Neuronal stem cell (in vitro differentiated cells): ENCODE results near the gene S100PBP.

Experiments
- DNase-seq: peaks from one replicate; pipeline ENCODE4 v3.0.0-alpha.2; 2013; ENCODE audit warnings: low spot score
- H2AFZ ChIP-seq: one replicate; pipeline ENCODE4 v1.6.1; 2013; ENCODE audit warnings: mild to moderate bottlenecking, low read length, inconsistent platforms
- H2AK5ac ChIP-seq: 2 replicates; pipeline ENCODE4 v1.6.1; 2013; ENCODE audit warnings: low read depth, mild to moderate bottlenecking, inconsistent platforms, low read length, moderate library complexity, mixed read lengths
- H2BK120ac ChIP-seq: 2 replicates; pipeline ENCODE4 v1.6.1; 2013; ENCODE audit warnings: low read depth, mild to moderate bottlenecking, inconsistent platforms, low read length, moderate library complexity, mixed read lengths
- H2BK12ac ChIP-seq: one replicate; pipeline ENCODE4 v1.6.1; 2013; ENCODE audit warnings: low read length, inconsistent platforms
- H2BK15ac ChIP-seq: 2 replicates; pipeline ENCODE4 v1.6.1; 2013; ENCODE audit warnings: mild to moderate bottlenecking, low read length, inconsistent platforms, mixed read lengths
- H2BK5ac ChIP-seq: one replicate; pipeline ENCODE4 v1.6.1; 2013; ENCODE audit warnings: inconsistent platforms, mild to moderate bottlenecking, low read length, moderate library complexity
- H3K14ac ChIP-seq: one replicate; pipeline ENCODE4 v1.6.1; 2013; ENCODE audit warnings: low read length, inconsistent platforms
- H3K18ac ChIP-seq: 2 replicates; pipeline ENCODE4 v1.6.1; 2013; ENCODE audit warnings: low read length, inconsistent platforms
- H3K23ac ChIP-seq: 2 replicates; pipeline ENCODE4 v1.6.1; 2013; ENCODE audit warnings: low read depth, mild to moderate bottlenecking, mixed read lengths, low read length, inconsistent platforms; ENCODE audit not compliant: poor library complexity
- H3K27ac ChIP-seq: replicated peaks from 3 replicates; pipeline ENCODE4 v1.5.1; 2013; ENCODE audit warnings: low read length, inconsistent platforms
- H3K27me3 ChIP-seq, 3 experiments: 2 replicates each; pipeline ENCODE4 v1.6.1; 2013; ENCODE audit warnings: low read length in 3 of 3, mild to moderate bottlenecking in 2 of 3, inconsistent platforms in 1 of 3, low read depth in 1 of 3, mixed read lengths in 1 of 3, moderate library complexity in 1 of 3; ENCODE audit not compliant: control insufficient read depth in 3 of 3, insufficient read depth in 3 of 3
- H3K36me3 ChIP-seq, 2 donors: replicated peaks in 1 of 2; 2 replicates each; pipeline ENCODE4 v1.6.1; 2013; ENCODE audit warnings: low read length in 2 of 2; ENCODE audit not compliant: control insufficient read depth in 2 of 2, insufficient read depth in 2 of 2
- H3K4ac ChIP-seq: 2 replicates; pipeline ENCODE4 v1.6.1; 2013; ENCODE audit warnings: inconsistent platforms, mild to moderate bottlenecking, low read length, moderate library complexity
- H3K4me1 ChIP-seq, 2 donors: 1 replicate in 1 of 2; 2 replicates in 1 of 2; pipeline ENCODE4 v1.6.1; 2013; ENCODE audit warnings: low read length in 2 of 2, low read depth in 1 of 2; ENCODE audit not compliant: control insufficient read depth in 2 of 2, insufficient read depth in 1 of 2
- H3K4me2 ChIP-seq: one replicate; pipeline ENCODE4 v1.6.1; 2013; ENCODE audit warnings: mild to moderate bottlenecking, low read length, inconsistent platforms; ENCODE audit not compliant: insufficient read depth, poor library complexity, severe bottlenecking
- H3K4me3 ChIP-seq, 2 donors: 2 replicates each; pipeline ENCODE4 v1.5.1; 2013; ENCODE audit warnings: low read length in 2 of 2, mild to moderate bottlenecking in 2 of 2, inconsistent platforms in 1 of 2, moderate library complexity in 1 of 2
- H3K79me1 ChIP-seq: one replicate; pipeline ENCODE4 v1.6.1; 2013; ENCODE audit warnings: low read depth, mild to moderate bottlenecking, inconsistent platforms, low read length, moderate library complexity
- H3K9ac ChIP-seq: one replicate; pipeline ENCODE4 v1.6.1; 2013; ENCODE audit warnings: mild to moderate bottlenecking, low read depth, low read length, inconsistent platforms; ENCODE audit not compliant: poor library complexity
- H3K9me3 ChIP-seq, 2 donors: replicated peaks in 1 of 2; 2 replicates each; pipeline versions ENCODE3 to v1.6.1; 2013; ENCODE audit warnings: low read length in 2 of 2, mild to moderate bottlenecking in 2 of 2, inconsistent platforms in 1 of 2, low read depth in 1 of 2, mixed read lengths in 1 of 2, moderate library complexity in 1 of 2; ENCODE audit not compliant: control insufficient read depth in 2 of 2, insufficient read depth in 1 of 2
- H4K8ac ChIP-seq: one replicate; pipeline ENCODE4 v1.6.1; 2013; ENCODE audit warnings: low read depth, mild to moderate bottlenecking, inconsistent platforms, low read length, moderate library complexity
- H4K91ac ChIP-seq: one replicate; pipeline ENCODE4 v1.6.1; 2013; ENCODE audit warnings: low read length, low read depth, mild to moderate bottlenecking, inconsistent platforms; ENCODE audit not compliant: poor library complexity
- WGBS, 2 donors: extraction: QIAGEN DNeasy Blood & Tissue Kit; methylation state at CpG; one replicate each; pipeline ENCODE4 v1.1.7; 2013; ENCODE audit warnings: missing lambda C conversion rate in 2 of 2, mixed read lengths in 1 of 2; ENCODE audit not compliant: insufficient read length in 2 of 2, insufficient replicate concordance in 1 of 2; ENCODE audit errors: extremely low coverage in 2 of 2; 5-methylcytosine and 5-hydroxymethylcytosine counted together

Gene S100PBP

GRCh38 chr1:32894019-32894600 lies 76.7 kb downstream of the S100PBP start:
- Histone ChIP-seq H2AK5ac (peak overlapping the region; percentile 58), H2BK15ac (peak overlapping the region; percentile 88), H3K27me3 (peaks cover 0 to 64% (median 8%) of the 10 kb centered on the region in 3 experiments), H4K8ac (no peak overlapping the region), H3K18ac (peak overlapping the region; percentile 97), H3K14ac (no peak overlapping the region), H3K9me3 (peaks cover 0 to 3% of the 10 kb centered on the region in 2 donors), H3K4me2 (peak overlapping the region; percentile 86), H2BK120ac (peak overlapping the region; percentile 90), H2AFZ (peak overlapping the region; percentile 96), H3K4me3 (peak overlapping the region; percentile 53 to 81), H3K79me1 (peaks cover 8% of the 10 kb centered on the region), H3K36me3 (no peaks in the 10 kb centered on the region), H2BK12ac (no peak overlapping the region), H2BK5ac (peak overlapping the region; percentile 54), H3K27ac (peak overlapping the region; percentile 82), H4K91ac (no peak overlapping the region), H3K9ac (no peak overlapping the region), H3K4me1 (peaks cover 11 to 12% of the 10 kb centered on the region in 2 donors), H3K4ac (no peak overlapping the region), H3K23ac (no peak overlapping the region)
- WGBS, 2 donors: no CpG with 5 or more reads among the region's 8 CpGs
- DNase-seq: no peak

- peak overlapping the region; percentile 33 for H3K18ac ChIP-seq
- no peak overlapping the region for H3K14ac ChIP-seq
- no peak overlapping the region for H2BK120ac ChIP-seq
- no CpG with 5 or more reads among the region's 6 CpGs for WGBS, 2 donors
- peaks cover 0 to 69% (median 11%) of the 10 kb centered on the region in 3 experiments for H3K27me3 ChIP-seq
- H2BK15ac ChIP-seq: peak overlapping the region; percentile 89
- peaks cover 8% of the 10 kb centered on the region for H3K79me1 ChIP-seq
- H2AK5ac ChIP-seq: peak overlapping the region; percentile 58
- H3K4ac ChIP-seq: no peak overlapping the region
- H3K36me3 ChIP-seq: no peaks in the 10 kb centered on the region
- no peak overlapping the region for H4K91ac ChIP-seq
- no peak overlapping the region for H2BK12ac ChIP-seq
- peak overlapping the region; percentile 96 for H2AFZ ChIP-seq
- no peak overlapping the region for H3K4me2 ChIP-seq
- no peak overlapping the region for H3K27ac ChIP-seq
- peak overlapping the region; percentile 7 for H3K9ac ChIP-seq
- H3K4me3 ChIP-seq: no peak overlapping the region
- H3K4me1 ChIP-seq: peaks cover 11 to 12% of the 10 kb centered on the region in 2 donors
- peak overlapping the region; percentile 60 for H2BK5ac ChIP-seq
- H3K23ac ChIP-seq: peak overlapping the region; percentile 4
- H4K8ac ChIP-seq: no peak overlapping the region
- peaks cover 0 to 3% of the 10 kb centered on the region in 2 donors for H3K9me3 ChIP-seq
- DNase-seq: no peak
These were observed 77.2 kb downstream of the S100PBP start for GRCh38 chr1:32894681-32895080.

GRCh38 chr1:32895325-32896215 lies 78.1 kb downstream of the S100PBP start:
- no peak overlapping the region for H4K91ac ChIP-seq
- peak overlapping the region; percentile 89 for H3K18ac ChIP-seq
- H3K36me3 ChIP-seq: no peaks in the 10 kb centered on the region
- H2AFZ ChIP-seq: no peak overlapping the region
- no peak overlapping the region for H4K8ac ChIP-seq
- peak overlapping the region; percentile 89 for H2BK15ac ChIP-seq
- H3K9me3 ChIP-seq: peaks cover 0 to 5% of the 10 kb centered on the region in 2 donors
- H2BK12ac ChIP-seq: peak overlapping the region; percentile 95
- DNase-seq: no peak
- H2AK5ac ChIP-seq: peak overlapping the region; percentile 58
- H2BK5ac ChIP-seq: peak overlapping the region; percentile 60
- peak overlapping the region; percentile 72 for H2BK120ac ChIP-seq
- H3K27me3 ChIP-seq: peaks cover 6 to 78% (median 20%) of the 10 kb centered on the region in 3 experiments
- H3K4me3 ChIP-seq: no peak overlapping the region
- WGBS, 2 donors: no CpG with 5 or more reads among the region's 26 CpGs
- no peak overlapping the region for H3K4me2 ChIP-seq
- H3K4me1 ChIP-seq: peaks cover 11 to 15% of the 10 kb centered on the region in 2 donors
- no peak overlapping the region for H3K4ac ChIP-seq
- peak overlapping the region; percentile 50 for H3K14ac ChIP-seq
- no peak overlapping the region for H3K27ac ChIP-seq
- peak overlapping the region; percentile 72 for H3K9ac ChIP-seq
- H3K79me1 ChIP-seq: peaks cover 8% of the 10 kb centered on the region
- H3K23ac ChIP-seq: peak overlapping the region; percentile 62

- no CpG with 5 or more reads among the region's 5 CpGs for WGBS, 2 donors
- no peak overlapping the region for H3K4me2 ChIP-seq
- H3K36me3 ChIP-seq: no peaks in the 10 kb centered on the region
- H3K4ac ChIP-seq: no peak overlapping the region
- peaks cover 0 to 5% of the 10 kb centered on the region in 2 donors for H3K9me3 ChIP-seq
- no peak overlapping the region for H4K91ac ChIP-seq
- H3K4me1 ChIP-seq: peaks cover 11 to 17% of the 10 kb centered on the region in 2 donors
- no peak overlapping the region for H3K14ac ChIP-seq
- peak overlapping the region; percentile 58 for H2AK5ac ChIP-seq
- peak overlapping the region; percentile 45 for H3K18ac ChIP-seq
- no peak overlapping the region for H2BK5ac ChIP-seq
- DNase-seq: no peak
- peak overlapping the region; percentile 58 for H3K23ac ChIP-seq
- H2BK12ac ChIP-seq: no peak overlapping the region
- H2AFZ ChIP-seq: no peak overlapping the region
- no peak overlapping the region for H3K27ac ChIP-seq
- H3K4me3 ChIP-seq: no peak overlapping the region
- no peak overlapping the region for H4K8ac ChIP-seq
- peaks cover 10 to 80% (median 28%) of the 10 kb centered on the region in 3 experiments for H3K27me3 ChIP-seq
- H2BK120ac ChIP-seq: no peak overlapping the region
- no peak overlapping the region for H3K9ac ChIP-seq
- H3K79me1 ChIP-seq: peaks cover 5% of the 10 kb centered on the region
- H2BK15ac ChIP-seq: peak overlapping the region; percentile 39
These were observed 79.0 kb downstream of the S100PBP start for GRCh38 chr1:32896451-32896850.
